Liver (tissue), 9 donors: ENCODE measurements around the gene PDK3. TPM values are rescaled to one million over a fixed set of nuclear protein-coding genes. Genes with fewer than 3 reads are reported as not detected.

Experiments
- DNase-seq: peaks from one replicate; pipeline ENCODE4 v3.0.0-alpha.2; 2017; ENCODE audit warnings: low spot score
- H3K27ac ChIP-seq, 2 donors: one replicate each; pipeline ENCODE4 v1.7.0; 2013; ENCODE audit warnings: inconsistent platforms in 2 of 2, low read length in 2 of 2, control low read depth in 1 of 2, low read depth in 1 of 2, mild to moderate bottlenecking in 1 of 2
- H3K27me3 ChIP-seq, 4 donors: one replicate each; pipeline versions ENCODE4 v1.6.1 to v1.7.0; 2013; ENCODE audit warnings: low read length in 3 of 4, inconsistent platforms in 1 of 4, mild to moderate bottlenecking in 1 of 4, moderate library complexity in 1 of 4; ENCODE audit not compliant: control insufficient read depth in 4 of 4, insufficient read depth in 4 of 4
- H3K36me3 ChIP-seq, 4 donors: one replicate each; pipeline versions ENCODE4 v1.6.1 to v1.7.0; 2013; ENCODE audit warnings: low read length in 3 of 4, mild to moderate bottlenecking in 3 of 4, low read depth in 1 of 4, moderate library complexity in 1 of 4; ENCODE audit not compliant: control insufficient read depth in 4 of 4, insufficient read depth in 3 of 4
- H3K4me1 ChIP-seq, 4 donors: one replicate each; pipeline versions ENCODE4 v1.6.1 to v1.7.0; 2013; ENCODE audit warnings: low read length in 3 of 4, mild to moderate bottlenecking in 3 of 4, moderate library complexity in 1 of 4; ENCODE audit not compliant: control insufficient read depth in 4 of 4, insufficient read depth in 4 of 4
- H3K4me3 ChIP-seq, 3 donors: one replicate each; pipeline versions ENCODE4 v1.6.1 to v1.7.0; 2013; ENCODE audit warnings: low read length in 3 of 3, control low read depth in 1 of 3, low read depth in 1 of 3, mild to moderate bottlenecking in 1 of 3
- H3K9ac ChIP-seq, 2 donors: one replicate each; pipeline ENCODE4 v1.7.0; 2013; ENCODE audit warnings: low read length in 2 of 2, mild to moderate bottlenecking in 2 of 2, moderate library complexity in 2 of 2, control low read depth in 1 of 2, low read depth in 1 of 2
- H3K9me3 ChIP-seq, 4 donors: one replicate each; pipeline versions ENCODE4 v1.6.1 to v1.7.0; 2013; ENCODE audit warnings: low read length in 3 of 4; ENCODE audit not compliant: control insufficient read depth in 4 of 4
- ATF3 ChIP-seq: IDR thresholded peaks from 2 replicates; pipeline ENCODE4 v1.6.1; 2016; ENCODE audit warnings: antibody characterized with exemption
- CTCF ChIP-seq: fragments of 150-350 bp; IDR thresholded peaks from 2 replicates; pipeline ENCODE4 v1.5.1; 2017; ENCODE audit warnings: improper control_type of control experiment, low read depth, low read length; ENCODE audit not compliant: missing input control
- EGR1 ChIP-seq, 2 donors: IDR thresholded peaks; 2 replicates each; pipeline ENCODE4 v1.6.1; 2016 to 2018; ENCODE audit warnings: antibody characterized with exemption in 2 of 2, low read depth in 2 of 2
- FOXA1 ChIP-seq: IDR thresholded peaks from 2 replicates; pipeline ENCODE4 v1.6.1; 2016; ENCODE audit warnings: antibody characterized with exemption
- FOXA2 ChIP-seq: IDR thresholded peaks from 2 replicates; pipeline ENCODE4 v1.6.1; 2016; ENCODE audit warnings: antibody characterized with exemption
- GABPA ChIP-seq, 2 donors: IDR thresholded peaks in 1 of 2; conservative IDR thresholded peaks in 1 of 2; 2 replicates each; pipeline ENCODE4 v1.6.1; 2016; ENCODE audit warnings: antibody characterized with exemption in 2 of 2, mild to moderate bottlenecking in 1 of 2, moderate library complexity in 1 of 2
- HNF4A ChIP-seq, 2 donors: conservative IDR thresholded peaks; 2 replicates each; pipeline ENCODE4 v1.6.1; 2016; ENCODE audit warnings: antibody characterized with exemption in 2 of 2, mild to moderate bottlenecking in 2 of 2
- HNF4G ChIP-seq: IDR thresholded peaks from 2 replicates; pipeline ENCODE4 v1.6.1; 2016; ENCODE audit warnings: antibody characterized with exemption
- JUND ChIP-seq, 2 donors: IDR thresholded peaks; 2 replicates each; pipeline ENCODE4 v1.6.1; 2016; ENCODE audit warnings: antibody characterized with exemption in 2 of 2
- MAX ChIP-seq: IDR thresholded peaks from 2 replicates; pipeline ENCODE4 v1.6.1; 2016; ENCODE audit warnings: antibody characterized with exemption
- NR2F2 ChIP-seq: IDR thresholded peaks from 2 replicates; pipeline ENCODE4 v1.6.1; 2016; ENCODE audit warnings: antibody characterized with exemption
- RAD21 ChIP-seq, 2 donors: IDR thresholded peaks; 2 replicates each; pipeline ENCODE4 v1.6.1; 2016; ENCODE audit warnings: antibody characterized with exemption in 2 of 2, mild to moderate bottlenecking in 2 of 2
- REST ChIP-seq: IDR thresholded peaks from 2 replicates; pipeline ENCODE4 v1.6.1; 2016; ENCODE audit warnings: antibody characterized with exemption, mild to moderate bottlenecking
- RXRA ChIP-seq, 2 donors: IDR thresholded peaks; 2 replicates each; pipeline ENCODE4 v1.6.1; 2017 to 2018; ENCODE audit warnings: antibody characterized with exemption in 2 of 2, mild to moderate bottlenecking in 1 of 2
- SP1 ChIP-seq: IDR thresholded peaks from 2 replicates; pipeline ENCODE4 v1.6.1; 2018; ENCODE audit warnings: antibody characterized with exemption, mild to moderate bottlenecking
- TAF1 ChIP-seq: conservative IDR thresholded peaks from 2 replicates; pipeline ENCODE4 v1.6.1; 2016; ENCODE audit warnings: antibody characterized with exemption, mild to moderate bottlenecking
- YY1 ChIP-seq: IDR thresholded peaks from 2 replicates; pipeline ENCODE4 v1.6.1; 2016; ENCODE audit warnings: antibody characterized with exemption, mild to moderate bottlenecking
- ZBTB33 ChIP-seq: IDR thresholded peaks from 2 replicates; pipeline ENCODE4 v1.6.1; 2016; ENCODE audit warnings: antibody characterized with exemption
- WGBS: extraction: QIAGEN DNeasy Blood & Tissue Kit; methylation state at CpG from one replicate; pipeline ENCODE4 v1.1.7; 2013; 5-methylcytosine and 5-hydroxymethylcytosine counted together
- polyA plus RNA-seq, 2 donors: library from polyadenylated mRNA; stranded (reverse) in 1 of 2; unstranded in 1 of 2; fragments of 200-250 nt in 1 of 2; fragments of >200 nt in 1 of 2; fragmentation: Nextera tagmentation in 1 of 2; extraction: Ambion mirVana in 1 of 2; gene quantifications; one replicate each; pipeline versions ENCODE4 v1.2.1 to v1.2.3, GENCODE V29; 2013 to 2015
- total RNA-seq, 2 donors: library from RNA; depleted of rRNA; stranded (reverse); fragments of >200 nt; gene quantifications; one replicate each; pipeline ENCODE4 v1.2.3, GENCODE V29; 2014
- donor health status: healthy.
- donor health status: healthy.
- donor health status: healthy.
- donor health status: healthy.
- donor health status: healthy.

PDK3 gene
- total and polyA plus RNA-seq, 4 donors, result 6.0 to 14.0 (median 13.5) TPM

- TF ChIP-seq ATF3, result no peak
- TF ChIP-seq RAD21 (IDR thresholded peaks at IDR 0.05), result no peak
- no peak for TF ChIP-seq ZBTB33
- no peak for TF ChIP-seq JUND (IDR thresholded peaks at IDR 0.05)
- no peak for TF ChIP-seq CTCF
These were observed 110.4 kb downstream of the PDK3 start (continued) for GRCh38 chrX:24575496-24575895.

- H3K27ac ChIP-seq, result no peak overlapping the region
- H3K36me3 ChIP-seq, result no peaks in the 10 kb centered on the region
- no peak for DNase-seq
- H3K9me3 ChIP-seq, result no peaks in the 10 kb centered on the region
- no peak for TF ChIP-seq YY1
- TF ChIP-seq JUND (IDR thresholded peaks at IDR 0.05), result no peak
- no peak for TF ChIP-seq TAF1
- TF ChIP-seq HNF4A (conservative IDR thresholded peaks at IDR 0.05), result no peak
- no peak for TF ChIP-seq ATF3
- TF ChIP-seq REST, result no peak
- TF ChIP-seq RXRA (IDR thresholded peaks at IDR 0.05), result no peak
- TF ChIP-seq ZBTB33, result no peak
- TF ChIP-seq HNF4G, result no peak
- no peak for TF ChIP-seq FOXA2
- no peak for TF ChIP-seq NR2F2
- no peak for TF ChIP-seq EGR1 (IDR thresholded peaks at IDR 0.05; ENCODE audit: low read depth in 2 of 2)
- TF ChIP-seq SP1, result no peak
- TF ChIP-seq FOXA1, result no peak
- no peak for TF ChIP-seq CTCF
- no peak for TF ChIP-seq MAX
- TF ChIP-seq GABPA (IDR thresholded peaks at IDR 0.05 in 1 of 2, conservative IDR thresholded peaks at IDR 0.05 in 1 of 2), result no peak
- no peak for TF ChIP-seq RAD21 (IDR thresholded peaks at IDR 0.05)
- no peak overlapping the region for H3K4me3 ChIP-seq
- H3K9ac ChIP-seq, result no peak overlapping the region
- WGBS, result 93% methylated on average over 9 of the region's 9 CpGs
- no peaks in the 10 kb centered on the region for H3K27me3 ChIP-seq
- H3K4me1 ChIP-seq, result no peaks in the 10 kb centered on the region
These were observed 112.0 kb downstream of the PDK3 start for GRCh38 chrX:24577091-24577490.
